ENCODE results near the gene TMEM252.

DNA sequence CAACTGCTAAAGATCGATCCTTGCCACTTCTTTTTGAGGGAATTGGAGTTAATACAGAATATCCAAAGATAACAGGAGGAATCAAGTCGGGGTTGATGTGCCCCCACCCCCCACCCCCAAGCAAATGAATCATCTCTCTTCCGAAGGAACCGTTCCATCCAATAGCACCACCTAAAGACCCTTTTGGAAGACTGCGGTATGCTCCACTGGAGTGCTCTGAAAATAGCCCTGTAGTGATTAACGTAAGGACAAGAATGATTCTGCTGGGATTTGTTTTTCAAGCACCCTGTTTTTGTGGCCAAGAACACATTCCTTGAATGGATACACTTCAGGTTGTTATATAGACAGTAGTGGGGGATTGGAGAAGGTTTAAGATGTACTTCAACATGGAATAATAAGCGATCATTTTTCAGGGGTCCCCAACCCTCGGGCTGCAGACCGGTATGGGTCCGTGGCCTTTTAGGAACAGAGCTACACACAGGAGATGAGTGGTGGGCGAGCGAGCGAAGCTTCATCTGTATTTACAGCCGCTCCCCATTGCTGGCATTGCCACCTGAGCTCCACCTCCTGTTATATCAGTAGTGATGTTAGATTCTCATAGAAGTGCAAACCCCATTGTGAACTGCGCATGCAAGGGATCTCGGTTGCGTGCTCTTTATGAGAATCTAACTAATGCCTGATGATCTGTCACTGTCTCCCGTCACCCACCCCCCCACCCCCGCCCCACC, 44.5 kb upstream of the TMEM252 start:
- TF ChIP-seq, protein P1, sequence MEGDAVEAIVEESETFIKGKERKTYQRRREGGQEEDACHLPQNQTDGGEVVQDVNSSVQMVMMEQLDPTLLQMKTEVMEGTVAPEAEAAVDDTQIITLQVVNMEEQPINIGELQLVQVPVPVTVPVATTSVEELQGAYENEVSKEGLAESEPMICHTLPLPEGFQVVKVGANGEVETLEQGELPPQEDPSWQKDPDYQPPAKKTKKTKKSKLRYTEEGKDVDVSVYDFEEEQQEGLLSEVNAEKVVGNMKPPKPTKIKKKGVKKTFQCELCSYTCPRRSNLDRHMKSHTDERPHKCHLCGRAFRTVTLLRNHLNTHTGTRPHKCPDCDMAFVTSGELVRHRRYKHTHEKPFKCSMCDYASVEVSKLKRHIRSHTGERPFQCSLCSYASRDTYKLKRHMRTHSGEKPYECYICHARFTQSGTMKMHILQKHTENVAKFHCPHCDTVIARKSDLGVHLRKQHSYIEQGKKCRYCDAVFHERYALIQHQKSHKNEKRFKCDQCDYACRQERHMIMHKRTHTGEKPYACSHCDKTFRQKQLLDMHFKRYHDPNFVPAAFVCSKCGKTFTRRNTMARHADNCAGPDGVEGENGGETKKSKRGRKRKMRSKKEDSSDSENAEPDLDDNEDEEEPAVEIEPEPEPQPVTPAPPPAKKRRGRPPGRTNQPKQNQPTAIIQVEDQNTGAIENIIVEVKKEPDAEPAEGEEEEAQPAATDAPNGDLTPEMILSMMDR (IDR thresholded peaks at IDR 0.05) = no peak
- no peak for TF ChIP-seq POLR2A (IDR thresholded peaks at IDR 0.05)

All from lower leg skin (tissue), 3 donors.